SKM-1 treated with dmso at 0.1 percent for 144 hours (cell line): Measurements from ENCODE around the gene CPSF7.
"Not testable (repeated sequence)": the region's sequence is repeated elsewhere in the genome, so short reads cannot be mapped to it uniquely, and the experiment has no call there.

Source experiments
- DNase-seq: peaks from one replicate; lab custom pipeline; 2025; ENCODE audit not compliant: unreplicated experiment; lab: John Stamatoyannopoulos, UW

CPSF7 gene

GRCh38 chr11:61442616-61443015 lies 12.8 kb upstream of the CPSF7 start:
- DNase-seq: no peak

- no peak for DNase-seq
Measured at GRCh38 chr11:61439615-61440014, 9.8 kb upstream of the CPSF7 start.

- no peak for DNase-seq
Measured at GRCh38 chr11:61437496-61437895, 7.7 kb upstream of the CPSF7 start.

- not testable (repeated sequence) for DNase-seq
Measured at GRCh38 chr11:61430839-61431238, 1.1 kb upstream of the CPSF7 start.

GRCh38 chr11:61429346-61429690 lies 457 bp downstream of the CPSF7 start:
- DNase-seq: peak; percentile 54

GRCh38 chr11:61425367-61426131 lies 4.2 kb downstream of the CPSF7 start:
- DNase-seq: no peak

GRCh38 chr11:61422226-61422625 lies 7.5 kb downstream of the CPSF7 start:
- DNase-seq: no peak

- no peak for DNase-seq
Measured at GRCh38 chr11:61418136-61418535, 11.6 kb downstream of the CPSF7 start.

- no peak for DNase-seq
Measured at GRCh38 chr11:61417670-61418069, 12.1 kb downstream of the CPSF7 start.

GRCh38 chr11:61416941-61417340 lies 12.8 kb downstream of the CPSF7 start:
- no peak for DNase-seq

GRCh38 chr11:61415381-61415780 lies 14.4 kb downstream of the CPSF7 start:
- DNase-seq: no peak

- DNase-seq: no peak
Measured at GRCh38 chr11:61414547-61414946, 15.2 kb downstream of the CPSF7 start.

- DNase-seq: no peak
Measured at GRCh38 chr11:61413496-61413895, 16.3 kb downstream of the CPSF7 start.

- no peak for DNase-seq
Measured at GRCh38 chr11:61411589-61411988, 18.2 kb downstream of the CPSF7 start.

- DNase-seq: no peak
Measured at GRCh38 chr11:61406991-61407728, 22.6 kb downstream of the CPSF7 start.

GRCh38 chr11:61406067-61406466 lies 23.7 kb downstream of the CPSF7 start:
- DNase-seq: no peak

- no peak for DNase-seq
Measured at GRCh38 chr11:61404641-61405040, 25.1 kb downstream of the CPSF7 start.

- DNase-seq: no peak
Measured at GRCh38 chr11:61404103-61404502, 25.7 kb downstream of the CPSF7 start.

- DNase-seq: no peak
Measured at GRCh38 chr11:61403658-61404057, 26.1 kb downstream of the CPSF7 start.

GRCh38 chr11:61401573-61401972 lies 28.2 kb downstream of the CPSF7 start:
- no peak for DNase-seq

- no peak for DNase-seq
Measured at GRCh38 chr11:61401173-61401572, 28.6 kb downstream of the CPSF7 start.

- DNase-seq: no peak
Measured at GRCh38 chr11:61392981-61393595, 36.7 kb downstream of the CPSF7 start.
